DLD1 (cell line): ENCODE results near the gene MASP2.
"Not testable (repeated sequence)": the region's sequence is repeated elsewhere in the genome, so short reads cannot be mapped to it uniquely, and the experiment has no call there.

Source experiments
- in situ Hi-C: cut with HindIII; loops from 2 replicates; pipeline ENCODE4 v1.10.0; 2017; ENCODE audit warnings: low sequenced_read_pairs

MASP2 gene

GRCh38 chr1:11058595-11059154 is 11.6 kb upstream of the MASP2 start:
- in situ Hi-C loops = no loop called here

GRCh38 chr1:11058026-11058425 is 11.0 kb upstream of the MASP2 start:
- in situ Hi-C loops = no loop called here

- in situ Hi-C loops = no loop called here
Measured at GRCh38 chr1:11057477-11057876, 10.4 kb upstream of the MASP2 start.

GRCh38 chr1:11056504-11056903 is 9.5 kb upstream of the MASP2 start:
- in situ Hi-C loops = no loop called here

GRCh38 chr1:11055676-11056075 is 8.6 kb upstream of the MASP2 start:
- in situ Hi-C loops = no loop called here

GRCh38 chr1:11054666-11055065 is 7.6 kb upstream of the MASP2 start:
- in situ Hi-C loops = no loop called here

- in situ Hi-C loops = no loop called here
Measured at GRCh38 chr1:11054181-11054580, 7.1 kb upstream of the MASP2 start.

- in situ Hi-C loops = no loop called here
Measured at GRCh38 chr1:11053758-11054137, 6.7 kb upstream of the MASP2 start.

- in situ Hi-C loops = no loop called here
Measured at GRCh38 chr1:11052839-11053757, 6.1 kb upstream of the MASP2 start.

GRCh38 chr1:11051781-11052511 is 4.9 kb upstream of the MASP2 start:
- in situ Hi-C loops = no loop called here

GRCh38 chr1:11051121-11051520 is 4.1 kb upstream of the MASP2 start:
- in situ Hi-C loops = not testable (repeated sequence)

GRCh38 chr1:11046270-11046566 is 821 bp downstream of the MASP2 start:
- in situ Hi-C loops = no loop called here

GRCh38 chr1:11045428-11046269 is 1.4 kb downstream of the MASP2 start:
- in situ Hi-C loops = no loop called here

- in situ Hi-C loops = no loop called here
Measured at GRCh38 chr1:11044849-11045427, 2.1 kb downstream of the MASP2 start.

- in situ Hi-C loops = no loop called here
Measured at GRCh38 chr1:11044086-11044848, 2.8 kb downstream of the MASP2 start.

- in situ Hi-C loops = no loop called here
Measured at GRCh38 chr1:11042995-11043874, 3.8 kb downstream of the MASP2 start.

- in situ Hi-C loops = no loop called here
Measured at GRCh38 chr1:11042065-11042464, 5.0 kb downstream of the MASP2 start.

- in situ Hi-C loops = no loop called here
Measured at GRCh38 chr1:11041048-11041447, 6.0 kb downstream of the MASP2 start.

- in situ Hi-C loops = not testable (repeated sequence)
Measured at GRCh38 chr1:11040105-11040429, 7.0 kb downstream of the MASP2 start.
